MM.1S (cell line): ENCODE results near the gene CCDC169.

Source experiments
- DNase-seq: peaks from one replicate; pipeline ENCODE4 v3.0.0-alpha.2; 2015
- H2AFZ ChIP-seq: fragments of 300-600 bp; sonication (generic); 2 replicates; pipeline ENCODE4 v1.6.0; 2016; ENCODE audit warnings: antibody characterized with exemption, low read length
- H3F3A ChIP-seq: fragments of 300-600 bp; sonication (generic); 2 replicates; pipeline ENCODE4 v1.6.1; 2016; ENCODE audit warnings: mild to moderate bottlenecking, antibody characterized with exemption, low read length, moderate library complexity, mixed read lengths; ENCODE audit not compliant: insufficient read depth
- H3K27ac ChIP-seq: fragments of 300-600 bp; sonication (generic); 2 replicates; pipeline ENCODE4 v1.5.1; 2016; ENCODE audit warnings: mild to moderate bottlenecking, low read length
- H3K27me3 ChIP-seq: fragments of 300-600 bp; sonication (generic); replicated peaks from 2 replicates; pipeline ENCODE4 v1.6.0; 2016; ENCODE audit warnings: low read length; ENCODE audit not compliant: insufficient read depth
- H3K36me3 ChIP-seq: fragments of 300-600 bp; sonication (generic); replicated peaks from 2 replicates; pipeline ENCODE4 v1.6.1; 2016; ENCODE audit warnings: mild to moderate bottlenecking, low read length, mixed read lengths; ENCODE audit not compliant: insufficient read depth
- H3K4me1 ChIP-seq: fragments of 300-600 bp; sonication (generic); 2 replicates; pipeline ENCODE4 v1.6.1; 2016; ENCODE audit warnings: low read length, mixed read lengths
- H3K4me2 ChIP-seq: fragments of 300-600 bp; sonication (generic); 2 replicates; pipeline ENCODE4 v1.6.0; 2016; ENCODE audit warnings: low read depth, low read length
- H3K4me3 ChIP-seq: fragments of 300-600 bp; sonication (generic); 2 replicates; pipeline ENCODE4 v1.5.1; 2016; ENCODE audit warnings: low read length, mixed read lengths
- H3K79me2 ChIP-seq: fragments of 300-600 bp; sonication (generic); 2 replicates; pipeline ENCODE4 v1.6.1; 2016; ENCODE audit warnings: mixed run types, low read length, mixed read lengths
- H3K9ac ChIP-seq: fragments of 300-600 bp; sonication (generic); 2 replicates; pipeline ENCODE4 v1.6.1; 2016; ENCODE audit warnings: low read length, mixed read lengths
- H3K9me2 ChIP-seq: fragments of 300-600 bp; sonication (generic); replicated peaks from 2 replicates; pipeline ENCODE4 v1.6.1; 2016; ENCODE audit warnings: mild to moderate bottlenecking, low read length, mixed read lengths; ENCODE audit not compliant: insufficient read depth
- H3K9me3 ChIP-seq: fragments of 300-600 bp; sonication (generic); replicated peaks from 2 replicates; pipeline ENCODE4 v1.6.1; 2016; ENCODE audit warnings: mild to moderate bottlenecking, low read length, mixed read lengths; ENCODE audit not compliant: insufficient read depth
- H4K20me1 ChIP-seq: fragments of 300-600 bp; sonication (generic); 2 replicates; pipeline ENCODE4 v1.6.1; 2016; ENCODE audit warnings: mild to moderate bottlenecking, low read length, moderate library complexity, mixed read lengths; ENCODE audit not compliant: insufficient read depth
- EZH2 ChIP-seq: fragments of 300-600 bp; sonication (generic); optimal IDR thresholded peaks from 2 replicates; pipeline ENCODE3; 2017; ENCODE audit warnings: low read depth, mild to moderate bottlenecking, antibody characterized with exemption, low read length, mixed read lengths
- EZH2phosphoT487 ChIP-seq: fragments of 300-600 bp; sonication (generic); IDR thresholded peaks from 2 replicates; pipeline ENCODE4 v1.6.1; 2018; ENCODE audit warnings: antibody characterized with exemption, low read length
- TF ChIP-seq, protein P1 (sequence below): fragments of 300-600 bp; sonication (generic); IDR thresholded peaks from 2 replicates; pipeline ENCODE4 v1.5.1; 2016; ENCODE audit warnings: antibody characterized with exemption, low read length, mixed read lengths

Gene CCDC169

DNA sequence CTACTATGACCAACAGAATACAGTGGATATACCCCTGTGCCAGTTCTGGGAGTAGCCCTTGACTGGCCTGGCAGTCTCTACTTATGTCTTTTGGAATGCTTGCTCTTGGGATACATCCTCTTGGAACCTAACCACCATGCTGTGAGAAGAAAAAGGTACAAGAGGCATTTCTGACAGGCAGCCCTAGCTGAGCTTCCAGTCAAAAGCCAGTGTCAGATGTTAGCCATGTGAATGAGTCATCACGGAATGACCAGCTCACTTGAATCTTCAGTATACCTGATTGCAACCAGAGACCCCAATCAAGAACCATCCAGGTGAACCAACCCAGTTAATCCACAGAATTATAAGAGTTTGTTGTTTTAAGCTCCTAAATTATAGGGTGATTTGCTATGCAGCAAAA, 4.1 kb downstream of the CCDC169 start:
- H3K79me2 ChIP-seq: no peaks in the 10 kb centered on the region
- no peak overlapping the region for H3K4me2 ChIP-seq
- no peak overlapping the region for H3K4me3 ChIP-seq
- TF ChIP-seq, protein P1, sequence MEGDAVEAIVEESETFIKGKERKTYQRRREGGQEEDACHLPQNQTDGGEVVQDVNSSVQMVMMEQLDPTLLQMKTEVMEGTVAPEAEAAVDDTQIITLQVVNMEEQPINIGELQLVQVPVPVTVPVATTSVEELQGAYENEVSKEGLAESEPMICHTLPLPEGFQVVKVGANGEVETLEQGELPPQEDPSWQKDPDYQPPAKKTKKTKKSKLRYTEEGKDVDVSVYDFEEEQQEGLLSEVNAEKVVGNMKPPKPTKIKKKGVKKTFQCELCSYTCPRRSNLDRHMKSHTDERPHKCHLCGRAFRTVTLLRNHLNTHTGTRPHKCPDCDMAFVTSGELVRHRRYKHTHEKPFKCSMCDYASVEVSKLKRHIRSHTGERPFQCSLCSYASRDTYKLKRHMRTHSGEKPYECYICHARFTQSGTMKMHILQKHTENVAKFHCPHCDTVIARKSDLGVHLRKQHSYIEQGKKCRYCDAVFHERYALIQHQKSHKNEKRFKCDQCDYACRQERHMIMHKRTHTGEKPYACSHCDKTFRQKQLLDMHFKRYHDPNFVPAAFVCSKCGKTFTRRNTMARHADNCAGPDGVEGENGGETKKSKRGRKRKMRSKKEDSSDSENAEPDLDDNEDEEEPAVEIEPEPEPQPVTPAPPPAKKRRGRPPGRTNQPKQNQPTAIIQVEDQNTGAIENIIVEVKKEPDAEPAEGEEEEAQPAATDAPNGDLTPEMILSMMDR: no peak
- TF ChIP-seq EZH2phosphoT487 (no peak), EZH2 (no peak)
- H3K27me3 ChIP-seq: no peaks in the 10 kb centered on the region
- H3K9me3 ChIP-seq: no peaks in the 10 kb centered on the region
- no peak overlapping the region for H3K9ac ChIP-seq
- H3K9me2 ChIP-seq: no peaks in the 10 kb centered on the region
- H3F3A ChIP-seq: no peaks in the 10 kb centered on the region
- H2AFZ ChIP-seq: no peak overlapping the region
- H3K27ac ChIP-seq: no peak overlapping the region
- no peaks in the 10 kb centered on the region for H3K4me1 ChIP-seq
- no peaks in the 10 kb centered on the region for H4K20me1 ChIP-seq
- no peak for DNase-seq
- H3K36me3 ChIP-seq: no peaks in the 10 kb centered on the region

DNA sequence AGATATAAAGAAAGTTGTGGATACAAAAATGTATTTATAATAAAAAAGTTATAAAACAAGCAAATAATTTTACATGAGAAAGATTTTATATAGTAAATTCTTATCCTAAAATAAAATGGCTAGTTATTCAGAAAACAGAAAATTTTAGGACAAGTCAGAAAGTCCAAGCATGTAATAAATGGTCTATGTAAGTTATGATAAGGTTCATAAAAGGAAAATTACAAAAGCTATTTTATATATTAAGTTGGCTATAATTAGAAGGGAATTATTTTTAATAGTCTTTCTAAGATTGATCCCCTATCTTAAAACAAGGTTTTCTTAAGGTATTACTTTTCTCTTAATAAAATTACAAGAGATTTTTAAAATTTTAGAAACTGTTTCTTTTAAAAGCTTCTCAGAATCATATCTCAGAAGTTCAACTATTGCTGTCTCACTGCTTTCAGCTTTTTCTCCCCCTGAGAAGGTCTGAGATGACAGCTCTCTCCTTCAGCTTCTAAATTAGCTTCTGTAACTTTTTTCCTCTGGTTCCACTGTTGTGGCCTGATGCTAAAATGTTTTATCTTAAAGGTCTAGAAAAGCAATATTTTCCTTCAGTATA, 8.7 kb downstream of the CCDC169 start:
- Histone ChIP-seq H3K4me1 (no peaks in the 10 kb centered on the region), H3K79me2 (no peaks in the 10 kb centered on the region), H4K20me1 (no peaks in the 10 kb centered on the region), H3K9me2 (no peaks in the 10 kb centered on the region), H2AFZ (no peak overlapping the region), H3K27me3 (no peaks in the 10 kb centered on the region), H3F3A (no peaks in the 10 kb centered on the region), H3K27ac (no peak overlapping the region), H3K4me2 (no peak overlapping the region), H3K9ac (no peak overlapping the region), H3K4me3 (no peak overlapping the region), H3K36me3 (no peaks in the 10 kb centered on the region), H3K9me3 (no peaks in the 10 kb centered on the region)
- no peak for DNase-seq
- TF ChIP-seq, protein P1: no peak
- TF ChIP-seq EZH2phosphoT487: no peak
- no peak for TF ChIP-seq EZH2

DNA sequence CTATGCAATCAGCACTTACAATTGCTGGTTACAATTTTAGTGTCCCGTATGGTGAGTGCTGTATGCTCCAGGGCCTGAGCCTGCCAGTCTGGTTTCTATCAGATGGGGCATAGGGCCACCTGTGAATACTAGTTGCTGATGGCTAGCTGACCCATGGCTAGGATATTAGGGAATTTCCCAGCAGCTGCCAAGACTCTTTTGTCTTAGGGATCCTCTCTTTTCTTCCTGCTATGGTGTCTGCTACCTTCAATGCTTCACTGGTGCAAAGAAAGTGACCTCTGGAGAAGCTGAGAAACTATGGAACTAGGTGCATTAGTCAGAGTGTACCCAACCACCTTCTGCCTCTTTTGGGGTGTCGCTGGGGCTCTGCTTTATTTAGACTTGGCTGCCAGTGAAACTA, 11.6 kb downstream of the CCDC169 start:
- Histone ChIP-seq H3K9me3 (no peaks in the 10 kb centered on the region), H4K20me1 (no peaks in the 10 kb centered on the region), H3K27me3 (no peaks in the 10 kb centered on the region), H3K27ac (no peak overlapping the region), H2AFZ (no peak overlapping the region), H3K9ac (no peak overlapping the region), H3F3A (no peaks in the 10 kb centered on the region), H3K4me2 (no peak overlapping the region), H3K4me1 (no peaks in the 10 kb centered on the region), H3K4me3 (no peak overlapping the region), H3K9me2 (no peaks in the 10 kb centered on the region), H3K36me3 (no peaks in the 10 kb centered on the region), H3K79me2 (no peaks in the 10 kb centered on the region)
- TF ChIP-seq, protein P1: no peak
- TF ChIP-seq EZH2phosphoT487 (no peak), EZH2 (no peak)
- DNase-seq: no peak
